Thyroid gland (tissue), 4 donors: ENCODE measurements around the gene TOPORS.

Source experiments
- CTCF ChIP-seq, 6 experiments: fragments of 200-600 bp in 3 of 6; fragments of 450-650 bp in 3 of 6; sonication (generic) in 3 of 6; IDR thresholded peaks; one replicate each; pipeline ENCODE4 v1.5.1; 2016 to 2019; ENCODE audit warnings: antibody characterized with exemption in 6 of 6, mild to moderate bottlenecking in 2 of 6, inconsistent platforms in 1 of 6, moderate library complexity in 1 of 6
- POLR2A ChIP-seq, 2 donors: fragments of 450-650 bp; IDR thresholded peaks; one replicate each; pipeline ENCODE4 v1.6.1; 2017; ENCODE audit warnings: antibody characterized with exemption in 2 of 2, mild to moderate bottlenecking in 2 of 2, moderate library complexity in 1 of 2

- TF ChIP-seq CTCF (IDR thresholded peaks at IDR 0.05) (no peak), POLR2A (IDR thresholded peaks at IDR 0.05) (no peak)
Measured at GRCh38 chr9:32565967-32566366, 13.6 kb upstream of the TOPORS start.
